ENCODE results near the gene CELA3B.
"Not testable (repeated sequence)": the region's sequence is repeated elsewhere in the genome, so short reads cannot be mapped to it uniquely, and the experiment has no call there.

The CELA3B gene

GRCh38 chr1:21980515-21981220, 3.8 kb downstream of the CELA3B start:
- not testable (repeated sequence) for DNase-seq

- DNase-seq, result not testable (repeated sequence)
These were observed 4.4 kb downstream of the CELA3B start for GRCh38 chr1:21981253-21981652.

GRCh38 chr1:21982122-21982521, 5.3 kb downstream of the CELA3B start:
- DNase-seq, result not testable (repeated sequence)

GRCh38 chr1:21983539-21983938, 6.7 kb downstream of the CELA3B start:
- not testable (repeated sequence) for DNase-seq

GRCh38 chr1:21985893-21986292, 9.1 kb downstream of the CELA3B start:
- not testable (repeated sequence) for DNase-seq

- DNase-seq, result not testable (repeated sequence)
These were observed 9.6 kb downstream of the CELA3B start for GRCh38 chr1:21986386-21986785.

GRCh38 chr1:21989672-21990393, 13.0 kb downstream of the CELA3B start:
- not testable (repeated sequence) for DNase-seq

GRCh38 chr1:21992186-21992585, 15.4 kb downstream of the CELA3B start:
- DNase-seq, result not testable (repeated sequence)

GRCh38 chr1:21994716-21995115, 17.9 kb downstream of the CELA3B start:
- not testable (repeated sequence) for DNase-seq

GRCh38 chr1:21996663-21996970, 19.8 kb downstream of the CELA3B start:
- DNase-seq, result not testable (repeated sequence)

- not testable (repeated sequence) for DNase-seq
These were observed 21.2 kb downstream of the CELA3B start for GRCh38 chr1:21997891-21998623.

- DNase-seq, result not testable (repeated sequence)
These were observed 21.9 kb downstream of the CELA3B start for GRCh38 chr1:21998624-21999294.

- not testable (repeated sequence) for DNase-seq
These were observed 22.8 kb downstream of the CELA3B start for GRCh38 chr1:21999645-22000044.

GRCh38 chr1:22001409-22001808, 24.6 kb downstream of the CELA3B start, which contains the start of gene CELA3A:
TSS of gene CELA3A (plus strand) at chr1:22001657. CDS start at chr1:22001675, 18 bp downstream.
- DNase-seq, result no peak

- DNase-seq, result not testable (repeated sequence)
These were observed 25.6 kb downstream of the CELA3B start for GRCh38 chr1:22002461-22002860.

- DNase-seq, result not testable (repeated sequence)
These were observed 26.1 kb downstream of the CELA3B start for GRCh38 chr1:22002875-22003274.

- not testable (repeated sequence) for DNase-seq
These were observed 27.1 kb downstream of the CELA3B start for GRCh38 chr1:22003959-22004358.

- peak; percentile 44 to 47 for DNase-seq
These were observed 28.7 kb downstream of the CELA3B start for GRCh38 chr1:22005261-22006149.

GRCh38 chr1:22006736-22007135, 29.9 kb downstream of the CELA3B start:
- DNase-seq, result not testable (repeated sequence)

GRCh38 chr1:22007262-22007661, 30.4 kb downstream of the CELA3B start:
- DNase-seq, result not testable (repeated sequence)

GRCh38 chr1:22009566-22009965, 32.7 kb downstream of the CELA3B start:
- DNase-seq, result not testable (repeated sequence)

GRCh38 chr1:22012752-22013151, 35.9 kb downstream of the CELA3B start:
- not testable (repeated sequence) for DNase-seq
